Measurements from ENCODE around the gene ATXN2L.

DNA sequence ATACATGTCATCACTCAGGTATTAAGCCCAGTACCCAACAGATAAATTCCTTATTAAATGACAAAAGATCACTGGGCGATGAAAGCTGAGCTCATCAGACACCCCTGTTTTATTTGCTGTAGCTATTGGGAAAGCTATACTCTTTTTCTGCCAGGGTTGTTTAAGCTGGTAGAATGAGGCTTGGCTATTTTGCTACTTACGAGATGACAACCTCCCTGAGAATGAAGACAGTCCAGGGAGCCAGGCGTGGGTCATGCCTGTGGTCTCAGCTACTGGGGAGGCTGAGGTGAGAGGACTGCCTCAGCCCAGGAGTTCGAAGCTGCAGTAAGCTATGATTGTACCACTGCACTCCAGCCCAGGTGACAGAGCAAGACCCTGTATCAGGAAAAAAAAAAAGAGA is 36.5 kb downstream of the ATXN2L start:
- TF ChIP-seq, protein P1, sequence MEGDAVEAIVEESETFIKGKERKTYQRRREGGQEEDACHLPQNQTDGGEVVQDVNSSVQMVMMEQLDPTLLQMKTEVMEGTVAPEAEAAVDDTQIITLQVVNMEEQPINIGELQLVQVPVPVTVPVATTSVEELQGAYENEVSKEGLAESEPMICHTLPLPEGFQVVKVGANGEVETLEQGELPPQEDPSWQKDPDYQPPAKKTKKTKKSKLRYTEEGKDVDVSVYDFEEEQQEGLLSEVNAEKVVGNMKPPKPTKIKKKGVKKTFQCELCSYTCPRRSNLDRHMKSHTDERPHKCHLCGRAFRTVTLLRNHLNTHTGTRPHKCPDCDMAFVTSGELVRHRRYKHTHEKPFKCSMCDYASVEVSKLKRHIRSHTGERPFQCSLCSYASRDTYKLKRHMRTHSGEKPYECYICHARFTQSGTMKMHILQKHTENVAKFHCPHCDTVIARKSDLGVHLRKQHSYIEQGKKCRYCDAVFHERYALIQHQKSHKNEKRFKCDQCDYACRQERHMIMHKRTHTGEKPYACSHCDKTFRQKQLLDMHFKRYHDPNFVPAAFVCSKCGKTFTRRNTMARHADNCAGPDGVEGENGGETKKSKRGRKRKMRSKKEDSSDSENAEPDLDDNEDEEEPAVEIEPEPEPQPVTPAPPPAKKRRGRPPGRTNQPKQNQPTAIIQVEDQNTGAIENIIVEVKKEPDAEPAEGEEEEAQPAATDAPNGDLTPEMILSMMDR (IDR thresholded peaks at IDR 0.05): no peak
- TF ChIP-seq POLR2AphosphoS5 (IDR thresholded peaks at IDR 0.05) (no peak), POLR2A (IDR thresholded peaks at IDR 0.05; ENCODE audit: low read depth) (no peak), EP300 (IDR thresholded peaks at IDR 0.05) (no peak)

Data from esophagus muscularis mucosa (tissue), 4 donors.